DND-41 (cell line): Measurements from ENCODE around the gene PINLYP.

Experiments used
- ATAC-seq: fragments of 200-7000 bp; cut with Tn5 transposase; 3 replicates; pipeline ENCODE4 v1.9.1; 2021; ENCODE audit warnings: low read depth; ENCODE audit not compliant: insufficient read depth
- DNase-seq: peaks from one replicate; pipeline ENCODE4 v3.0.0-alpha.2; 2020
- H2AFZ ChIP-seq: 2 replicates; pipeline ENCODE4 v1.6.0; 2012; ENCODE audit warnings: low read depth, low read length
- H3K27ac ChIP-seq: 2 replicates; pipeline ENCODE4 v1.5.1; 2012; ENCODE audit warnings: low read length, inconsistent platforms
- H3K27me3 ChIP-seq: fragments of 200-600 bp; sonication (generic); 2 replicates; pipeline ENCODE4 v1.6.0; 2012; ENCODE audit warnings: low read length, mild to moderate bottlenecking, inconsistent platforms; ENCODE audit not compliant: insufficient read depth, poor library complexity
- H3K36me3 ChIP-seq: 2 replicates; pipeline ENCODE4 v1.5.1; 2012; ENCODE audit warnings: low read length, inconsistent platforms; ENCODE audit not compliant: insufficient read depth
- H3K4me1 ChIP-seq: 2 replicates; pipeline ENCODE4 v1.5.1; 2012; ENCODE audit warnings: mild to moderate bottlenecking, low read length; ENCODE audit not compliant: insufficient read depth
- H3K4me2 ChIP-seq: 2 replicates; pipeline ENCODE4 v1.6.0; 2012; ENCODE audit warnings: mild to moderate bottlenecking, moderate library complexity, low read length, inconsistent platforms; ENCODE audit not compliant: insufficient read depth
- H3K4me3 ChIP-seq, 2 experiments: fragments of 200-600 bp in 1 of 2; shearing (Covaris generic) in 1 of 2; 2 replicates each; pipeline ENCODE4 v1.5.1; 2012 to 2016; ENCODE audit warnings: inconsistent platforms in 2 of 2, low read length in 2 of 2, mild to moderate bottlenecking in 2 of 2, low read depth in 1 of 2, moderate library complexity in 1 of 2
- H3K79me2 ChIP-seq: 2 replicates; pipeline ENCODE4 v1.6.0; 2012; ENCODE audit warnings: low read length, inconsistent platforms; ENCODE audit not compliant: insufficient read depth
- H3K9ac ChIP-seq: 2 replicates; pipeline ENCODE4 v1.6.0; 2012; ENCODE audit warnings: low read depth, mild to moderate bottlenecking, inconsistent platforms, low read length, moderate library complexity
- H3K9me3 ChIP-seq: 2 replicates; pipeline ENCODE4 v1.5.1; 2012; ENCODE audit warnings: low read length, moderate library complexity, mild to moderate bottlenecking, inconsistent platforms; ENCODE audit not compliant: insufficient read depth, severe bottlenecking
- H4K20me1 ChIP-seq: 2 replicates; pipeline ENCODE4 v1.6.0; 2012; ENCODE audit warnings: low read length; ENCODE audit not compliant: insufficient read depth
- EZH2 ChIP-seq: IDR thresholded peaks from 3 replicates; pipeline ENCODE4 v1.6.1; 2012; ENCODE audit warnings: borderline replicate concordance, low read depth, mild to moderate bottlenecking, moderate library complexity, low read length, inconsistent platforms; ENCODE audit not compliant: severe bottlenecking
- TF ChIP-seq, protein P1 (sequence below): IDR thresholded peaks from 2 replicates; pipeline ENCODE4 v1.5.1; 2012; ENCODE audit warnings: borderline replicate concordance, low read length, moderate library complexity, mild to moderate bottlenecking; ENCODE audit not compliant: poor library complexity, severe bottlenecking; ENCODE audit errors: extremely low read depth

PINLYP gene

DNA sequence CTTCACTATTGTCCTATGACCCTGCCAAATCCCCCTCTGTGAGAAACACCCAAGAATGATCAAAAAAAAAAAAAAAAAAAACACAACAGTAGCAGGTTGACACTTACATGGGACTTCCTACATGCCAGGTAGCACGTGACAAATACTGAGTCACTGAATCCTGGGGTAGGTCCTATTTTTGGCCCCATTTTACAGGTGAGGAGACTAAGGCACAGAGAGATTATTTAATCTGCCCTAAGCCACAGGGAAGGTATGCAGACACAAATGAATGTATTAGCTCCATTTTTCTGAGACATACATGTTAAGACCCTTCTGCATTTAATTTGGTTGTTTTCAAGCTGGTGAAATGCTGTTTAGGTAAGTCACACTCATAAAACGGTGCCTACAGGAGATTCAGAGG, 26.9 kb upstream of the PINLYP start:
- H3K4me3 ChIP-seq: no peak overlapping the region
- no peaks in the 10 kb centered on the region; the same call in 1 of the 2 replicates for H4K20me1 ChIP-seq
- no peaks in the 10 kb centered on the region for H3K4me1 ChIP-seq
- H3K9ac ChIP-seq: no peak overlapping the region
- DNase-seq (no peak), ATAC-seq (no peak)
- no peak for TF ChIP-seq EZH2
- TF ChIP-seq, protein P1, sequence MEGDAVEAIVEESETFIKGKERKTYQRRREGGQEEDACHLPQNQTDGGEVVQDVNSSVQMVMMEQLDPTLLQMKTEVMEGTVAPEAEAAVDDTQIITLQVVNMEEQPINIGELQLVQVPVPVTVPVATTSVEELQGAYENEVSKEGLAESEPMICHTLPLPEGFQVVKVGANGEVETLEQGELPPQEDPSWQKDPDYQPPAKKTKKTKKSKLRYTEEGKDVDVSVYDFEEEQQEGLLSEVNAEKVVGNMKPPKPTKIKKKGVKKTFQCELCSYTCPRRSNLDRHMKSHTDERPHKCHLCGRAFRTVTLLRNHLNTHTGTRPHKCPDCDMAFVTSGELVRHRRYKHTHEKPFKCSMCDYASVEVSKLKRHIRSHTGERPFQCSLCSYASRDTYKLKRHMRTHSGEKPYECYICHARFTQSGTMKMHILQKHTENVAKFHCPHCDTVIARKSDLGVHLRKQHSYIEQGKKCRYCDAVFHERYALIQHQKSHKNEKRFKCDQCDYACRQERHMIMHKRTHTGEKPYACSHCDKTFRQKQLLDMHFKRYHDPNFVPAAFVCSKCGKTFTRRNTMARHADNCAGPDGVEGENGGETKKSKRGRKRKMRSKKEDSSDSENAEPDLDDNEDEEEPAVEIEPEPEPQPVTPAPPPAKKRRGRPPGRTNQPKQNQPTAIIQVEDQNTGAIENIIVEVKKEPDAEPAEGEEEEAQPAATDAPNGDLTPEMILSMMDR: no peak
- no peaks in the 10 kb centered on the region for H3K9me3 ChIP-seq
- H3K27ac ChIP-seq: no peak overlapping the region
- H3K36me3 ChIP-seq: peaks cover 64% of the 10 kb centered on the region
- H3K4me2 ChIP-seq: no peak overlapping the region
- H2AFZ ChIP-seq: no peak overlapping the region
- no peaks in the 10 kb centered on the region for H3K79me2 ChIP-seq
- no peaks in the 10 kb centered on the region for H3K27me3 ChIP-seq

DNA sequence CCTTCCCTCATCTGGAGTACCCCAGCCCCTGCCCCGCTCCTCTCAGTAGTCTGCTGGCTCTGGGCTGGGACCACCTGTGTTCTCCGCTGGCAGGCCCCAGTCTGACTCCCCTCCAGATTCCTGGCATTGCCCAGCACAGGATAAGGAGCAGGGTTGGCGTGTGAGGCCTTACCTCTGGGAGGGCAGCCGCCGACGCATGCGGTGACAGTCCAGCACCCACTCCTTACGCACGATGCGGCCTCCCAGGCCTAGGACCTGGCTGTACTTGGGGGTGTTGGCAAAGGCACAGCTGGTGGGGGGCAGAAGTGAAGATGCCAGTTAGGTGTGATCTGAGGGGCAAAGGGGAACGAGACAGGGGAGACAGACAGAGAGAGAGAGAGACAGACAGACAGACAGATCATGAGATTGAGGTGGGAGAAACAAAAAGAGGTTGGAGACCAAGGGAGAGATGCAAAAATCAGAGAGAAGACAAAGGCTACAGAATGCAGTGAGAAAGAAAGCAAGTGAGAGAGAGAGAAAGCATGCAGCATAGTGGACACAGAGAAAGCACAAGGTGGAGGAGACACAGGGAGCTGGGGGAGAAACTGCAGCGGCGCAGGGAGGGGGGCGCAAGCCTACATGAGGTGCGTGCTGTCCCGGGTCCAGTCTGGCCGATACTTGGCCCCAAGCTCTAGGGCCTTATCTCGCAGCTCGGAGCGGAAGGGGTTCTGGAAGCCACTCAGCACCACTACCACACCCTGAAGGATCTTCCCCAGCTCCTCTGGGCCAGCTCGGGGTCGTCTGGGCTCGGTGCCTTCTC, 24.0 kb upstream of the PINLYP start:
- no peaks in the 10 kb centered on the region for H3K79me2 ChIP-seq
- no peak overlapping the region for H3K4me3 ChIP-seq
- no peak overlapping the region for H3K9ac ChIP-seq
- peaks cover 62% of the 10 kb centered on the region for H3K36me3 ChIP-seq
- H4K20me1 ChIP-seq: peaks cover 8% of the 10 kb centered on the region; the same call in 1 of the 2 replicates
- DNase-seq (no peak), ATAC-seq (no peak)
- H3K27ac ChIP-seq: no peak overlapping the region
- H3K27me3 ChIP-seq: no peaks in the 10 kb centered on the region
- no peaks in the 10 kb centered on the region for H3K9me3 ChIP-seq
- no peak for TF ChIP-seq EZH2
- TF ChIP-seq, protein P1: no peak
- H2AFZ ChIP-seq: no peak overlapping the region
- H3K4me2 ChIP-seq: no peak overlapping the region
- no peaks in the 10 kb centered on the region for H3K4me1 ChIP-seq

DNA sequence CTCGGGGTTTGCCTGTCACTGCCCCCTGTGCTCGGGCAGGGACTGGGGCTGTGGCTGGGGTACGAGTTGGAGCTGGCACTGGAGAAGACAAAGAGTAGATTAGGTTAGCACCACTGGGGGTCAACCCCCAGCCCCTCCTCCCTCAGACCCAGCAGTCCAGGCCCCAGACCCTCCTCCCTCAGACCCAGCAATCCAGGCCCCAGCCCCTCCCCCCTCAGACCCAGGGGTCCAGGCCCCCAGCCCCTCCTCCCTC, 23.5 kb upstream of the PINLYP start:
- no peak for DNase-seq
- Histone ChIP-seq H4K20me1 (peaks cover 8% of the 10 kb centered on the region; the same call in 1 of the 2 replicates), H3K79me2 (no peaks in the 10 kb centered on the region), H2AFZ (no peak overlapping the region), H3K27ac (no peak overlapping the region), H3K9ac (no peak overlapping the region), H3K4me3 (no peak overlapping the region), H3K4me2 (no peak overlapping the region), H3K27me3 (no peaks in the 10 kb centered on the region), H3K4me1 (no peaks in the 10 kb centered on the region), H3K9me3 (no peaks in the 10 kb centered on the region), H3K36me3 (peaks cover 58% of the 10 kb centered on the region)
- TF ChIP-seq EZH2: no peak
- TF ChIP-seq, protein P1: no peak
- no peak for ATAC-seq
